ENCODE measurements around the gene ARMC7.
"Not testable (repeated sequence)": the region's sequence is repeated elsewhere in the genome, so short reads cannot be mapped to it uniquely, and the experiment has no call there.

The ARMC7 gene

GRCh38 chr17:75102385-75102821, 7.4 kb upstream of the ARMC7 start:
- DNase-seq = peak; percentile 34

DNA sequence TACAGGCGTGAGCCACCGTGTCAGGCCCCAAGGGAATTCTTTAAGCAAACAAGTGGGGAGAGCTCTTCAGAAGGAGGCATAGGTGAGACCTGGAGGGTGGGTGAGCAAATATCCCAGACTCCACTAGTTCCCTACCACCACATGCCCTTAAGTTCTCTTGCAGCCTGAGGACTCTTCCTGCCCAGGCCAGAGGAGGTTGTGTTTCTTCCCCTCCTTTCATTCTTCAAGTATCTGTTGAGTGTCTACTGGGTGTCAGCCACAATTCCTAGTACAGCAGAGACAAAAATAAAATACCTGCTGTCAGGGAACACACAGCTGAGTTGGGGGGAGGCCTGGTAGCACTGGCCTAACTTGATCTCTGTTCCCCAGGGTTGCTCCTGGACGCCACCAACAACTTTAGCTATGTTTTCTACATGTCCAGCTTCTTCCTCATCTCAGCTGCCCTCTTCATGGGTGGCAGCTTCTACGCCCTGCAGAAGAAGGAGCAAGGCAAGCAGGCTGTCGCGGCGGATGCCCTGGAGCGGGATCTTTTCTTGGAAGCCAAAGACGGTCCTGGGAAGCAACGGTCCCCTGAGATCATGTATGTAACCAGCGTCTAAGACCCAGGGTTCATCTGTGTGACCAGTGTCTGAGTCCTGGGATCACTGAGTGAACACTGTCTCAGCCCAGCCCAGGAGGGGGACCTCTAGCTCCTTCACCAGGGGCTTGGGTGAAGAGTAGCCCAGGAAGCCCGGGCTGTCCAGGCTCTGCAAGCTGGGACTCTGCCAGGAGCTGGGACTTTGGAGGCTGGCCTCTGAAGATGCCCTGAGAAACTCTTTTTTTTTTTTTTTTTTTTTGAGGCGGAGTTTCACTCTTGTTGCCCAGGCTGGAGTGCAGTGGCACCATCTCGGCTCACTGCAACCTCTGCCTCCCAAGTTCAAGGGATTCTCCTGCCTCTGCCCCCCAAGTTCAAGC, 5.9 kb upstream of the ARMC7 start:
- DNase-seq = no peak

- DNase-seq = peak; percentile 88
These were observed 4.4 kb upstream of the ARMC7 start for GRCh38 chr17:75105126-75106080.

GRCh38 chr17:75108193-75108592, 1.6 kb upstream of the ARMC7 start:
- no peak for DNase-seq

GRCh38 chr17:75109046-75109406, 743 bp upstream of the ARMC7 start:
- no peak for DNase-seq

- no peak for DNase-seq
These were observed 617 bp downstream of the ARMC7 start for GRCh38 chr17:75110234-75110937.

- no peak for DNase-seq
These were observed 2.1 kb downstream of the ARMC7 start for GRCh38 chr17:75111777-75112335.

DNA sequence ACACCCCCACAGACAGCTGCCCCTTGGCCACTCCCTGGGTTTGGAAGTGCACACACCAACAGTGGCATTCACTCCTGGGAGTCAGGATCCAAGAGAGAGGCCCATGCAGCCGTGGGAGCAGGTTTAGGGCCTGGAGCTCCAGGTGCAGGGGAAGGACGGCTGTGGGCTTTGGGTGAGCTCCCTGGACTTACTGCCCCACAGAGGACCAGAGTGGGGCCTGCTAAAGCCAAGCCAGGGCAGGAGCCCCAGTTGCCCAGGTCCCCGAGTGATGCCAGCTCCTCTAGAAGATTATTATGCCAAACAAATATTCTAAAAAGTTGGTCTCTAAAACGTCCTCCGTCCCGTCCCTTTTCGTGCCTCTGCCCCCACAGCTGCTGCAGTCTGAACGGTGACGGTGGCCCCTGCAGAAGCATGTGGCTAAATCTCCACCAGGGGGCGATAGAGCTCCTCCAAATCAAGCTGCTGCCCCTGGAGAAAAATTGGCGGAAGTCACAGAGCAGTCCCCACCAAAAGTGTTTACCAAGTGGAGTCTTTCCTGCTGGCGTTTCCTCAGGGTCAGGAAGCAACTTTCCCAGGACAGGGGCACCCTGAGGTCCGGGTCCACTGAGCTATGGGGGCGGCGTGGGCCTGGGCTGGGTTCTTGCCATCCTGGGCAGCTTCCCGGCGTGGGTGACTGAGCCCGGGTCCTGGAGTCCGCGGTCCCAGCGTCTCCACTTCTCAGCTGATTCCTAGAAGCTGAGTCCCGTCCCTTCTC, 4.2 kb downstream of the ARMC7 start:
- peak; percentile 25 for DNase-seq

GRCh38 chr17:75114552-75115314, 5.0 kb downstream of the ARMC7 start:
- no peak for DNase-seq

GRCh38 chr17:75115555-75115954, 5.8 kb downstream of the ARMC7 start:
- DNase-seq = no peak

DNA sequence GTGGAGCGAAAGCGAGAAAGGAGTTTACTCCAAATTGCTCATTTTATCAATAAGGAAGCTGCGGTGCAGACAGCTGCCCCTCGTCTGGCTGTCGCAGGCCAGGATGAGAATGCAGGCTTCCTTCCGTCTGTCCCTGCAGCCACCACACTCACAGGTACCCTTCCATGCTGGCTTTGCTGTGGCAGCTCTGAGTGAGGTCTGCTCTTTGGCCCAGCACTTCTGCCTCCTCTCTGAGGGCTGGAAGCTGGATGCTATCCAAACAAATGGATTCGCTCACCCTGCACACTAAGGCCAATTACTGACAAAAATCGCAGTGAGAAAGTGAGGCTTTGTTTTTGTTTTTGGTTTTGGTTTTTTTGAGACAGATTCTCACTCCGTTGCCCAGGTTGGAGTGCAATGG, 7.0 kb downstream of the ARMC7 start:
- no peak for DNase-seq

DNA sequence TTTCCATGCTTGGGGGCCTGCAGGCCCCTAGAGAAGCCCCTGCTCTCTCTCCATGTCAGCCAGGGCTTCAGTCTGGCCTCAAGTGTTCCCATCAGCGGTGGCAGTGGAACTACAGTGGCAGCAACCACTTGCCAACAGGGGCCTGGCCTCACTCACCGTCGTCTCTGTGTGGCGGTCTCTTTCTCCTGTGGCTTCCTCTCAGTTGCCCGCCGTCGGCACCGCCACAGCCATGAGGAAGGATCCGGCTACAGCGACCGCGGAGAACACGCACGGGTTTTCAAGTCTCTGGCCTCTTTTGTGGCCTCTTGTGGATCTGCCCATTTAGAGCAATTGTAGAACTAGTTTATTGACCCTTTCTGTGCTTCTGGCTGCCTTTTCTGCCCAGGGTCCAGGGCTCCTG, 8.5 kb downstream of the ARMC7 start:
- no peak for DNase-seq

GRCh38 chr17:75124041-75124818, 14.5 kb downstream of the ARMC7 start:
- no peak for DNase-seq

- DNase-seq = no peak
These were observed 15.0 kb downstream of the ARMC7 start for GRCh38 chr17:75124819-75125162.

DNA sequence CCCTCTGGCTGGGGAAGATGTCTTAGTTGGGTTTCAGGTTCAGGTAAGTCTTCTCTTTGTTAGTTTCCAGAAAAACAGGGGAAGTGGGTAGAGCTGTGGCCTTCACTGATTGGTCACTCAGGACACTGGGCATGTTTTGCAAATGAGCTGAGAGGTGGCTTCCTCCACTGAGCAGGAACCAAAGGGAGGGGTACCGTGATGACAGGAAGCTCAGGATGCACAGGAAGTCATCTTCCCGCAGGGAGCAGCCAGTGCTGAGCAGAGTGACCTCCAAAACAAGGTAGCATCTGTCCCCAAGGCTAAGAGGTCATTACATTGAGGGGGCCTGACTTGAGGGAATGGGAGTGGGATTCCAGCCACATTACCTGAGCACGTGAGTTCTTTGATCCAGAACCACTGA, 16.2 kb downstream of the ARMC7 start:
- no peak for DNase-seq

- no peak for DNase-seq
These were observed 17.2 kb downstream of the ARMC7 start for GRCh38 chr17:75126954-75127353.

- DNase-seq = not testable (repeated sequence)
These were observed 18.2 kb downstream of the ARMC7 start for GRCh38 chr17:75127936-75128335.

DNA sequence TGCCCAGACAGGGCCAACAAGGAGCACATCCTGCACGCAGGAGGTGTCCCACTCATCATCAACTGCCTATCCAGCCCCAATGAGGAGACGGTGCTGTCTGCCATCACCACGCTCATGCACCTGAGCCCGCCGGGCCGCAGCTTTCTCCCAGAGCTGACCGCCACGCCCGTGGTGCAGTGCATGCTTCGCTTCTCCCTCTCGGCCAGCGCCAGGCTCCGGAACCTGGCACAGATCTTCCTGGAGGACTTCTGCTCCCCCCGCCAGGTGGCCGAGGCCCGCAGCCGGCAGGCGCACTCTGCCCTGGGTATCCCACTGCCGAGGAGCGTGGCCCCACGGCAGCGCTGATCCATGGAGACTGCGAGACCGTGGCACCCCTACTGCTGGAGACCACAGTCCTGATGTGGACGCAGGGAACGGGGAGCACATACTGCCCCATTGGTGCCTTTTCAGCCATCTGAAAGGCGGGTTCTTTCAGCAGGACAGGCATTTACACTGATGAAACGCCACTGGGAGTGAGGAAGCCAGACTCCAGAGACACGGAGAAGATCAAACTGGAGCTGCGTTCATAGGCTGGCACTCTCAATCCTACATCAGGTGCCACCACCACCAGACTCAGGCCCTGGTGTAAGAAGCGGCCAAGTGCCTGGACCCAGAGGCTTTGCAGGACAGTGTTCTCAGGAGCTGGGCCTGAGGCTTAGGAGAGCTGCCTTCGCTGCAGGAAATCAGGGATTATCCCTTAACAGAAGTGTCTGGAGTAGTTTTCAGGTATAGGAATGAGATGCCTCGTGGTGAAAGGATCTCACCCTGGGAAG, 19.1 kb downstream of the ARMC7 start:
- no peak for DNase-seq

GRCh38 chr17:75129576-75129975, 19.8 kb downstream of the ARMC7 start:
- no peak for DNase-seq

Data from NCI-H1417 treated with DMSO at 0.1 percent for 48 hours (cell line).